ENCODE measurements around the gene OTOF.

- TF ChIP-seq EZH2 (IDR thresholded peaks at IDR 0.05; ENCODE audit: insufficient read depth, poor library complexity, severe bottlenecking) (no peak), EZH2phosphoT487 (IDR thresholded peaks at IDR 0.05; ENCODE audit: insufficient read depth, low read depth) (no peak)
These were observed 11.1 kb downstream of the OTOF start for GRCh38 chr2:26466662-26467310.
